Retinal pigment epithelial cell (primary cell): ENCODE measurements around the gene PAK4.
"Not testable (repeated sequence)": the region's sequence is repeated elsewhere in the genome, so short reads cannot be mapped to it uniquely, and the experiment has no call there.

Experiments
- DNase-seq: peaks from one replicate; pipeline ENCODE4 v3.0.0-alpha.2; 2010; ENCODE audit warnings: low read depth
- H3K4me3 ChIP-seq: 2 replicates; pipeline ENCODE4 v1.5.1; 2011; ENCODE audit warnings: mild to moderate bottlenecking, low read length, control low read depth, moderate library complexity
- CTCF ChIP-seq: conservative IDR thresholded peaks from 2 replicates; pipeline ENCODE4 v1.5.1; 2011; ENCODE audit warnings: low read depth, low read length, control low read depth, inconsistent platforms

Gene PAK4

GRCh38 chr19:39113199-39113598 is 12.4 kb upstream of the PAK4 start:
- H3K4me3 ChIP-seq: no peak overlapping the region
- DNase-seq: no peak
- no peak for TF ChIP-seq CTCF

GRCh38 chr19:39115105-39115847 is 10.3 kb upstream of the PAK4 start:
- DNase-seq: no peak
- no peak overlapping the region for H3K4me3 ChIP-seq
- no peak for TF ChIP-seq CTCF

GRCh38 chr19:39117023-39117422 is 8.6 kb upstream of the PAK4 start:
- DNase-seq, H3K4me3 ChIP-seq: not testable (repeated sequence)

DNA sequence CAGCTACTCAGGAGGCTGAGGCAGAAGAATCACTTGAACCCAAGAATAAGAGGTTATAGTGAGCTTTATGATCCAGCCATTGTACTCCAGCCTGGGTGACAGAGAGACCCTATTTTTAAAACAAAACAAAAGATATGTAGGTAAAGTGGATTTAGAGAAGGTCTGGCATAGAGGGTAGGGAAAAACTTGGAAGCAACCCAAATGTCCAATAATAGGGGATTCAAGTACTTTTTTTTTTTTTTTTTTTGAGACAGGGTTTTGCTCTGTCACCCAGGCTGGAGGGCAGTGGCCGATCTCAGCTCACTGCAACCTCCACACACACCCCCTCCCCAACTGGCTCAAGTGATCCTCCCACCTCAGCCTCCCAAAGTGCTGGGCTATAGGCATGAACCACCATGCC is 5.8 kb upstream of the PAK4 start:
- TF ChIP-seq CTCF: no peak
- no peak overlapping the region for H3K4me3 ChIP-seq
- DNase-seq: no peak

- TF ChIP-seq CTCF: no peak
- DNase-seq: no peak
- no peak overlapping the region for H3K4me3 ChIP-seq
Observed at GRCh38 chr19:39122934-39123731, 2.5 kb upstream of the PAK4 start.

DNA sequence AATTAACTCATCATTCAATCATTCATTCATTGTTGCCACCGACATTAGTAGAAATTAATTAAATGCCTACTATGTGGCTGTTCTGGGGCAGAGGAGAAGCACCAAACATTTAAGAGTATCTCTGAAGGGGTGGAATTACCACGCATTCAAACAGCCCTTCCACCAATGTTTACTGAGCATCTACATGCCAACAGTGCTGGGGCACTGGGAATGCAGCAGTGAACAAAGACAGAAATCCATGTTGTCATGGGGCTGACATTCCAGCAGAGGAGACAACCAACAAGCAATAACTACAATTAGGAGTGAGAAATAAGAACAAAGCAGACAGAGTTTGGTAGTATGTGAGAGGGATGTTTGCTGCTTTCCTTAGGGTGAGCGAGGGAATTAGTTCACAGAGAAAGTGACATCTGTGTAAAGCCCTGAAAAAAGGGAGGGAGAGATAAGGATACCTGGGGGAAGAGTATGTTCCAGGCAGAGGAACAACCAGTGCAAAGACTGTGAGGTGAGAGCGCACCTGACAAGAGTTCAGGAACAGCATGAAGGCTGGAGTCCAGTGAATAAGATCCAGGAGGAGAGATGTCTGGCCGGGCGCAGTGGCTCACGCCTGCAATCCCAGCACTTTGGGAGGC is 1.3 kb upstream of the PAK4 start:
- TF ChIP-seq CTCF: no peak
- DNase-seq: no peak
- no peak overlapping the region for H3K4me3 ChIP-seq

GRCh38 chr19:39125199-39125553 is 410 bp upstream of the PAK4 start:
- H3K4me3 ChIP-seq: peak overlapping the region; percentile 71
- no peak for DNase-seq
- TF ChIP-seq CTCF: no peak
